HFFc6 (cell line): ENCODE data around the gene OTUB2. TPM values are rescaled to one million over a fixed set of nuclear protein-coding genes. Genes with fewer than 3 reads are reported as not detected.

Experiments used
- DNase-seq: peaks from one replicate; pipeline ENCODE4 v3.0.0-alpha.2; 2018
- H3K27ac Mint-ChIP-seq: 2 replicates; pipeline ENCODE4 v1.8.0; 2020; ENCODE audit warnings: mild to moderate bottlenecking, mixed read lengths
- H3K27me3 Mint-ChIP-seq: 2 replicates; pipeline ENCODE4 v1.8.0; 2021; ENCODE audit warnings: mild to moderate bottlenecking, moderate library complexity, mixed read lengths; ENCODE audit not compliant: insufficient read depth
- H3K36me3 Mint-ChIP-seq: 2 replicates; pipeline ENCODE4 v1.8.0; 2021; ENCODE audit warnings: low read depth, mixed read lengths
- H3K4me1 Mint-ChIP-seq: 2 replicates; pipeline ENCODE4 v1.8.0; 2020; ENCODE audit warnings: low read depth, mixed read lengths
- H3K4me3 Mint-ChIP-seq: 2 replicates; pipeline ENCODE4 v1.8.0; 2020; ENCODE audit warnings: mild to moderate bottlenecking, moderate library complexity, mixed read lengths
- H3K9me3 Mint-ChIP-seq: 2 replicates; pipeline ENCODE4 v1.8.0; 2020; ENCODE audit warnings: mild to moderate bottlenecking, mixed read lengths
- CTCF ChIP-seq: fragments of 200-600 bp; sonication (generic); IDR thresholded peaks from 2 replicates; pipeline ENCODE4 v1.5.0; 2021; ENCODE audit warnings: antibody characterized with exemption, mild to moderate bottlenecking
- total RNA-seq, 6 experiments: library from RNA; stranded (reverse); fragmentation: NEBNext Ultra II Directional; extraction: Animal tissue kit (Norgen Biotek cat#: 25700); gene quantifications; 2 replicates in 1 of 6; 3 replicates in 5 of 6; pipeline ENCODE4 v1.2.3, GENCODE V29; 2021

OTUB2 gene
- total RNA-seq, 6 experiments from 2014 or later, result 0.77 to 1.8 (median 1.2) TPM

- Mint-ChIP-seq H3K36me3 (no peaks in the 10 kb centered on the region), H3K4me3 (no peak overlapping the region), H3K27me3 (peaks cover 4% of the 10 kb centered on the region; the same call in 1 of the 2 replicates), H3K4me1 (peaks cover 35% of the 10 kb centered on the region), H3K9me3 (no peaks in the 10 kb centered on the region), H3K27ac (no peak overlapping the region)
- DNase-seq, result no peak
- no peak for TF ChIP-seq CTCF
Measured at GRCh38 chr14:94038510-94038909, 12.4 kb downstream of the OTUB2 start.

GRCh38 chr14:94038921-94039629 is 12.9 kb downstream of the OTUB2 start:
- peaks cover 4% of the 10 kb centered on the region for H3K27me3 Mint-ChIP-seq
- H3K36me3 Mint-ChIP-seq, result no peaks in the 10 kb centered on the region
- H3K27ac Mint-ChIP-seq, result no peak overlapping the region
- no peak overlapping the region for H3K4me3 Mint-ChIP-seq
- TF ChIP-seq CTCF, result no peak
- no peaks in the 10 kb centered on the region for H3K9me3 Mint-ChIP-seq
- DNase-seq, result no peak
- H3K4me1 Mint-ChIP-seq, result peaks cover 39% of the 10 kb centered on the region

GRCh38 chr14:94040247-94040646 is 14.1 kb downstream of the OTUB2 start:
- no peak for DNase-seq
- Mint-ChIP-seq H3K27me3 (peaks cover 4% of the 10 kb centered on the region), H3K4me1 (peaks cover 39% of the 10 kb centered on the region), H3K36me3 (peaks cover 5% of the 10 kb centered on the region; the same call in 1 of the 2 replicates), H3K27ac (no peak overlapping the region), H3K4me3 (no peak overlapping the region), H3K9me3 (no peaks in the 10 kb centered on the region)
- no peak for TF ChIP-seq CTCF

- Mint-ChIP-seq H3K36me3 (peaks cover 7% of the 10 kb centered on the region; the same call in 1 of the 2 replicates), H3K9me3 (no peaks in the 10 kb centered on the region), H3K27me3 (peaks cover 4% of the 10 kb centered on the region), H3K4me1 (peaks cover 39% of the 10 kb centered on the region), H3K27ac (no peak overlapping the region), H3K4me3 (no peak overlapping the region)
- no peak for DNase-seq
- no peak for TF ChIP-seq CTCF
Measured at GRCh38 chr14:94040796-94041195, 14.7 kb downstream of the OTUB2 start.

- Mint-ChIP-seq H3K27ac (peak overlapping the region; percentile 79), H3K27me3 (peaks cover 4% of the 10 kb centered on the region), H3K4me3 (peak overlapping the region; percentile 65; the same call in 1 of the 2 replicates), H3K9me3 (no peaks in the 10 kb centered on the region), H3K4me1 (peaks cover 35% of the 10 kb centered on the region), H3K36me3 (peaks cover 7% of the 10 kb centered on the region; the same call in 1 of the 2 replicates)
- TF ChIP-seq CTCF, result no peak
- peak; percentile 90 for DNase-seq
Measured at GRCh38 chr14:94041551-94042346, 15.6 kb downstream of the OTUB2 start.
